Coronary artery (tissue), 2 donors: ENCODE data around the gene TGM5.

Experiments used
- DNase-seq: peaks from one replicate; pipeline ENCODE4 v3.0.0-alpha.2; 2017; ENCODE audit warnings: low spot score
- H3K27ac ChIP-seq, 2 donors: fragments of 200-600 bp; sonication (generic); one replicate each; pipeline ENCODE4 v1.5.1; 2016 to 2019
- H3K4me3 ChIP-seq: fragments of 200-600 bp; sonication (generic); 2 replicates; pipeline ENCODE4 v1.5.1; 2016; ENCODE audit warnings: mild to moderate bottlenecking, moderate library complexity
- CTCF ChIP-seq: fragments of 200-600 bp; sonication (generic); IDR thresholded peaks from one replicate; pipeline ENCODE4 v1.5.1; 2019; ENCODE audit warnings: antibody characterized with exemption

TGM5 gene

GRCh38 chr15:43212299-43212698 lies 54.4 kb downstream of the TGM5 start:
- no peak for DNase-seq
- no peak for TF ChIP-seq CTCF
- H3K4me3 ChIP-seq, result no peak overlapping the region
- H3K27ac ChIP-seq, result no peak overlapping the region

GRCh38 chr15:43211224-43211735 lies 55.4 kb downstream of the TGM5 start:
- peak; percentile 45 for DNase-seq
- no peak for TF ChIP-seq CTCF
- Histone ChIP-seq H3K4me3 (no peak overlapping the region), H3K27ac (no peak overlapping the region)

GRCh38 chr15:43210807-43211206 lies 55.9 kb downstream of the TGM5 start:
- no peak overlapping the region for H3K27ac ChIP-seq
- peak; percentile 60 for DNase-seq
- TF ChIP-seq CTCF, result no peak
- H3K4me3 ChIP-seq, result no peak overlapping the region

GRCh38 chr15:43210172-43210745 lies 56.5 kb downstream of the TGM5 start:
- peak; percentile 62 for DNase-seq
- no peak for TF ChIP-seq CTCF
- H3K4me3 ChIP-seq, result no peak overlapping the region
- H3K27ac ChIP-seq, result no peak overlapping the region

- no peak overlapping the region for H3K4me3 ChIP-seq
- no peak for TF ChIP-seq CTCF
- DNase-seq, result peak; percentile 69
- no peak overlapping the region for H3K27ac ChIP-seq
Measured at GRCh38 chr15:43209059-43209824, 57.5 kb downstream of the TGM5 start.

- Histone ChIP-seq H3K27ac (no peak overlapping the region), H3K4me3 (no peak overlapping the region)
- TF ChIP-seq CTCF, result no peak
- DNase-seq, result no peak
Measured at GRCh38 chr15:43208052-43209002, 58.4 kb downstream of the TGM5 start.
